Measurements from ENCODE around the gene CECR2. TPM values are rescaled to one million over a fixed set of nuclear protein-coding genes. Genes with fewer than 3 reads are reported as not detected.

The CECR2 gene
- total and polyA plus RNA-seq, 4 donors: 1.1 to 14.5 (median 7.7) TPM

DNA sequence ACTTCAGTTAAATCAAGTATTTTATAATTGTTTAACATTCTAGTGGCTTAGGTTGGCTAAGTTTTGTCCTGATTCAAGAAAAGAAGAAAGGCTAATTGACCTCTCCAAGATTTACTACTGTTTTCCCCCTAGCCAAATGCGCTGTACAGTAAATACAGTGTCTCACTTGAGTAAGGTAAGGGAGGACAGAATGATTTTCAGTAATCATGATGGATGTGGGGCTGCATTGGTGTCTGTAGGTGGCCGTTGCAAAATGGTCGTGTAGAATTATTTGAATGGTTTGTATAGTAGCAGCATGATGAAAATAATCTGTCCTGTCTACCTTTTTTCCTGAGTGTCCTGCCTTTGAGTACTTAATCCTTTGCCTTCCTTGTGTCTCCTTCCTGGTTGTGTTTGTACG, 4.6 kb downstream of the CECR2 start:
- no peak for DNase-seq
- Histone ChIP-seq H3K27me3 (ENCODE audit: control insufficient read depth in 3 of 3, insufficient read depth in 3 of 3, low read length in 2 of 3) (no peaks in the 10 kb centered on the region), H3K36me3 (ENCODE audit: control insufficient read depth in 4 of 4, insufficient read depth in 4 of 4, low read length in 4 of 4) (no peaks in the 10 kb centered on the region), H3K9me3 (ENCODE audit: control insufficient read depth in 4 of 4, insufficient read depth in 3 of 4, low read length in 3 of 4) (no peaks in the 10 kb centered on the region), H3K4me1 (ENCODE audit: control insufficient read depth in 5 of 5, insufficient read depth in 5 of 5, low read length in 5 of 5) (peaks cover 2 to 13% (median 4%) of the 10 kb centered on the region in 5 donors), H3K27ac (ENCODE audit: low read depth in 1 of 2, low read length in 1 of 2) (no peak overlapping the region), H3K4me3 (no peak overlapping the region), H3K9ac (ENCODE audit: insufficient read depth in 1 of 2, low read length in 2 of 2) (no peak overlapping the region)
- TF ChIP-seq, protein P1, sequence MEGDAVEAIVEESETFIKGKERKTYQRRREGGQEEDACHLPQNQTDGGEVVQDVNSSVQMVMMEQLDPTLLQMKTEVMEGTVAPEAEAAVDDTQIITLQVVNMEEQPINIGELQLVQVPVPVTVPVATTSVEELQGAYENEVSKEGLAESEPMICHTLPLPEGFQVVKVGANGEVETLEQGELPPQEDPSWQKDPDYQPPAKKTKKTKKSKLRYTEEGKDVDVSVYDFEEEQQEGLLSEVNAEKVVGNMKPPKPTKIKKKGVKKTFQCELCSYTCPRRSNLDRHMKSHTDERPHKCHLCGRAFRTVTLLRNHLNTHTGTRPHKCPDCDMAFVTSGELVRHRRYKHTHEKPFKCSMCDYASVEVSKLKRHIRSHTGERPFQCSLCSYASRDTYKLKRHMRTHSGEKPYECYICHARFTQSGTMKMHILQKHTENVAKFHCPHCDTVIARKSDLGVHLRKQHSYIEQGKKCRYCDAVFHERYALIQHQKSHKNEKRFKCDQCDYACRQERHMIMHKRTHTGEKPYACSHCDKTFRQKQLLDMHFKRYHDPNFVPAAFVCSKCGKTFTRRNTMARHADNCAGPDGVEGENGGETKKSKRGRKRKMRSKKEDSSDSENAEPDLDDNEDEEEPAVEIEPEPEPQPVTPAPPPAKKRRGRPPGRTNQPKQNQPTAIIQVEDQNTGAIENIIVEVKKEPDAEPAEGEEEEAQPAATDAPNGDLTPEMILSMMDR (IDR thresholded peaks at IDR 0.05; ENCODE audit: control extremely low read depth, extremely low read depth): no peak
- 77 to 85% methylated on average over 4 of the region's 4 CpGs for WGBS, 2 donors
- ATAC-seq (ENCODE audit: insufficient read depth, low FRiP score): no peak

DNA sequence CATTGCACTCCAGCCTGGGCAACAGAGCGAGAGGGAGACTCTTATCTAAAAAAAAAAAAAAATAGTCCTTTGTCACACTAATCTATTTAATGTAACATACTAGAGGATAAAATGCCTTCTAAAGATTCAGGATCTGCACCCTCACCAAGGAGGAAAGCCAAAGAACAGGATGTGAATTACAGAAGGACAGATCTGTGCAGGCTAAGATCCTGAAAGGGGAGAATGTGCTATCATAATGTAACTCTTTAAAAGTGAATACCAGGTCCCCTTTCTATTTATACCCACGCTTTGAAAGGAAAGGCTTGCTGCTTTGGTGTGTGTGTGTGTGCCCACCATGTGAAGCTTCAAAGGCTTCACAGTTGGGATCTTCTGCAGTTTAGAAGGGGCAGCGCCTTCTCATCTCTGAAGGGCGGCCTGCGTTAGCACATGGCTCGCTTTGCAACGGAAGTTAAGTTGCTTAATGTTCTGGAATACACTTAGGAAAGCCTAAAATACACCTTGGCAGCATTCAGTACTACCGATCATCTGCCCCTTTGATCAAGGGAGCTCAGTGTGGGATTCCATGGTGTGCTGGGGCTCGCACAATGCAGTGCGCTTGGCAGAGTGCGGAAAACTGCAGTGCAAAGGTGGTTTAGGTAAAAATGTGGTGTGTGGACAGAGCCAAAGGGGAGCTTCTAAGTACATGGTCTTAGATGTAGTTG, 6.8 kb downstream of the CECR2 start:
- no peak for ATAC-seq (ENCODE audit: insufficient read depth, low FRiP score)
- TF ChIP-seq, protein P1 (IDR thresholded peaks at IDR 0.05; ENCODE audit: control extremely low read depth, extremely low read depth): no peak

DNA sequence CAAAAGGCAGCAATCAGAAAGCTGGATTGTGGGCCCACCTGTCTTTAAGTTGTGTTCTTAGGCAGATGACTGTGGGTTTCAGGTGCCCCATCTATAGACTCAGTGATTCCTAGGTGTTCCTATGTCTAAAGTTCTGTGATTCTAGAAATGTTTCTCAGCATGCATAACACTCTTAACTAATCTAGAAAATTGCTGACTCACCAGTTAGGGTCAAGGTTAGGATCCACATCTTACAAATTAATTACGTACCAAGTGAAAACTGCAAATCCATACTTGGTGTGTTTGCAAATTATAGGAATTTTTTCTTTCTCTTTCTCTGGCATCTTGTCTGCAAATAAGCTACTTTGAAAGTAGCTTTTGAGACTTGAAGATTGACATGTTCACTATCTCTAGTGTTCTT, 7.7 kb downstream of the CECR2 start:
- peaks cover 0 to 26% (median 13%) of the 10 kb centered on the region in 5 donors for H3K4me1 ChIP-seq (ENCODE audit: control insufficient read depth in 5 of 5, insufficient read depth in 5 of 5, low read length in 5 of 5)
- no peak overlapping the region for H3K9ac ChIP-seq (ENCODE audit: insufficient read depth in 1 of 2, low read length in 2 of 2)
- 80 to 86% methylated on average over 1 of the region's 1 CpG for WGBS, 2 donors
- H3K36me3 ChIP-seq (ENCODE audit: control insufficient read depth in 4 of 4, insufficient read depth in 4 of 4, low read length in 4 of 4): no peaks in the 10 kb centered on the region
- DNase-seq (no peak), ATAC-seq (ENCODE audit: insufficient read depth, low FRiP score) (no peak)
- no peaks in the 10 kb centered on the region for H3K9me3 ChIP-seq (ENCODE audit: control insufficient read depth in 4 of 4, insufficient read depth in 3 of 4, low read length in 3 of 4)
- H3K4me3 ChIP-seq: no peak overlapping the region
- no peaks in the 10 kb centered on the region for H3K27me3 ChIP-seq (ENCODE audit: control insufficient read depth in 3 of 3, insufficient read depth in 3 of 3, low read length in 2 of 3)
- no peak overlapping the region for H3K27ac ChIP-seq (ENCODE audit: low read depth in 1 of 2, low read length in 1 of 2)
- TF ChIP-seq, protein P1 (IDR thresholded peaks at IDR 0.05; ENCODE audit: control extremely low read depth, extremely low read depth): no peak

More for the DNA sequence above, 6.8 kb downstream of the CECR2 start:
- H3K4me3 ChIP-seq: no peak overlapping the region
- 90 to 95% methylated on average over 11 of the region's 11 CpGs for WGBS, 2 donors
- no peaks in the 10 kb centered on the region for H3K27me3 ChIP-seq (ENCODE audit: control insufficient read depth in 3 of 3, insufficient read depth in 3 of 3, low read length in 2 of 3)
- H3K36me3 ChIP-seq (ENCODE audit: control insufficient read depth in 4 of 4, insufficient read depth in 4 of 4, low read length in 4 of 4): no peaks in the 10 kb centered on the region
- DNase-seq: no peak
- no peaks in the 10 kb centered on the region for H3K9me3 ChIP-seq (ENCODE audit: control insufficient read depth in 4 of 4, insufficient read depth in 3 of 4, low read length in 3 of 4)
- H3K27ac ChIP-seq (ENCODE audit: low read depth in 1 of 2, low read length in 1 of 2): no peak overlapping the region
- H3K9ac ChIP-seq (ENCODE audit: insufficient read depth in 1 of 2, low read length in 2 of 2): no peak overlapping the region
- H3K4me1 ChIP-seq (ENCODE audit: control insufficient read depth in 5 of 5, insufficient read depth in 5 of 5, low read length in 5 of 5): peaks cover 0 to 31% (median 13%) of the 10 kb centered on the region in 5 donors
